ENCODE measurements around the gene IRS2.

DNA sequence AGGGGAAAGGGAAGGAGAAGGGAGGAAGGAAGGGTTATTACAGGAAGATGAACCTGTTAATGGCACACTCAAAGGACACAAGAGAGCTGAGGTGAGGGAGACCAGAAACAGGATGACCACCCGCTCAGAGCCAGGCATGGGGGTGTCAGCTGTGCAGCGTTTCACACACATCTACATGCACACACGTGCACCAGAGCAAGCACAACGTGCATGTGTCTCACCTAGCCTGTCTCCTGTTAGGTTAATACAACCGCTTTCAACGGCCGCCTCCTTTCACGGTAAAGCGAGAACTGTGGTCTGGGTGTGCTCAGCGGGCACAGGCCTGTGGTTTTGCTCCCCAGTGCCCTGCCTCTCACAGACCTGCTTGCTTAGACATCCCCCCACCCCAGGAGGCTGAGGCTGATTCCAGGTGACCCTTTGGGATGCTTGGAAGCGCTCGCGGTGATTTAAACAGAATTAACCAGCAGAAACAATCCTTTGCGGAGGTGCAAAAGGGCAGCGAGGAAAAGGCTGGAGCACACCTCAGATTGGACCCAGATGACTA lies 27.4 kb downstream of the IRS2 start:
- TF ChIP-seq, protein P1, sequence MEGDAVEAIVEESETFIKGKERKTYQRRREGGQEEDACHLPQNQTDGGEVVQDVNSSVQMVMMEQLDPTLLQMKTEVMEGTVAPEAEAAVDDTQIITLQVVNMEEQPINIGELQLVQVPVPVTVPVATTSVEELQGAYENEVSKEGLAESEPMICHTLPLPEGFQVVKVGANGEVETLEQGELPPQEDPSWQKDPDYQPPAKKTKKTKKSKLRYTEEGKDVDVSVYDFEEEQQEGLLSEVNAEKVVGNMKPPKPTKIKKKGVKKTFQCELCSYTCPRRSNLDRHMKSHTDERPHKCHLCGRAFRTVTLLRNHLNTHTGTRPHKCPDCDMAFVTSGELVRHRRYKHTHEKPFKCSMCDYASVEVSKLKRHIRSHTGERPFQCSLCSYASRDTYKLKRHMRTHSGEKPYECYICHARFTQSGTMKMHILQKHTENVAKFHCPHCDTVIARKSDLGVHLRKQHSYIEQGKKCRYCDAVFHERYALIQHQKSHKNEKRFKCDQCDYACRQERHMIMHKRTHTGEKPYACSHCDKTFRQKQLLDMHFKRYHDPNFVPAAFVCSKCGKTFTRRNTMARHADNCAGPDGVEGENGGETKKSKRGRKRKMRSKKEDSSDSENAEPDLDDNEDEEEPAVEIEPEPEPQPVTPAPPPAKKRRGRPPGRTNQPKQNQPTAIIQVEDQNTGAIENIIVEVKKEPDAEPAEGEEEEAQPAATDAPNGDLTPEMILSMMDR (IDR thresholded peaks at IDR 0.05; ENCODE audit: extremely low read depth in 1 of 2, insufficient read depth in 1 of 2, low read depth in 1 of 2, low read length in 2 of 2), result no peak
- TF ChIP-seq GATA2 (IDR thresholded peaks at IDR 0.05; ENCODE audit: insufficient read depth, insufficient read length, low read depth, low read length) (no peak), EZH2 (IDR thresholded peaks at IDR 0.05; ENCODE audit: borderline replicate concordance, low read depth, low read length, severe bottlenecking) (no peak), POLR2A (IDR thresholded peaks at IDR 0.05; ENCODE audit: low read depth, low read length) (no peak), POLR2AphosphoS5 (IDR thresholded peaks at IDR 0.05; ENCODE audit: insufficient read depth, low read depth, low read length) (no peak), FOS (IDR thresholded peaks at IDR 0.05; ENCODE audit: borderline replicate concordance, insufficient read depth, low read length) (no peak)
